Mesendoderm (in vitro differentiated cells): ENCODE measurements around the gene PPP1R1C.
"Not testable (repeated sequence)": the region's sequence is repeated elsewhere in the genome, so short reads cannot be mapped to it uniquely, and the experiment has no call there.

Experiments
- DNase-seq: peaks from one replicate; pipeline ENCODE4 v3.0.0; 2013
- H2AK5ac ChIP-seq: 2 replicates; pipeline ENCODE4 v1.6.1; 2013; ENCODE audit warnings: low read length, inconsistent platforms
- H2BK120ac ChIP-seq: 2 replicates; pipeline ENCODE4 v1.6.1; 2013; ENCODE audit warnings: low read depth, mild to moderate bottlenecking, low read length, moderate library complexity, mixed read lengths
- H2BK15ac ChIP-seq: replicated peaks from 2 replicates; pipeline ENCODE4 v1.6.1; 2013; ENCODE audit warnings: low read depth, mild to moderate bottlenecking, moderate library complexity
- H2BK5ac ChIP-seq: 2 replicates; pipeline ENCODE4 v1.6.1; 2013; ENCODE audit warnings: low read length, inconsistent platforms
- H3K18ac ChIP-seq: 2 replicates; pipeline ENCODE4 v1.6.1; 2013; ENCODE audit warnings: mild to moderate bottlenecking, low read length, mixed read lengths
- H3K23ac ChIP-seq: one replicate; pipeline ENCODE4 v1.6.1; 2013; ENCODE audit warnings: low read length
- H3K27ac ChIP-seq: 2 replicates; pipeline ENCODE4 v1.5.1; 2013; ENCODE audit warnings: low read depth, mild to moderate bottlenecking, inconsistent platforms, low read length, moderate library complexity
- H3K27me3 ChIP-seq: 2 replicates; pipeline ENCODE4 v1.6.1; 2013; ENCODE audit warnings: low read length, control low read depth, mild to moderate bottlenecking, inconsistent platforms; ENCODE audit not compliant: insufficient read depth, poor library complexity
- H3K36me3 ChIP-seq: 2 replicates; pipeline ENCODE4 v1.6.1; 2013; ENCODE audit warnings: low read length, inconsistent platforms; ENCODE audit not compliant: control insufficient read depth, insufficient read depth
- H3K4ac ChIP-seq: one replicate; pipeline ENCODE4 v1.6.1; 2013; ENCODE audit warnings: low read depth, mild to moderate bottlenecking, low read length, moderate library complexity
- H3K4me1 ChIP-seq: 2 replicates; pipeline ENCODE4 v1.6.1; 2013; ENCODE audit warnings: low read depth, low read length, inconsistent platforms; ENCODE audit not compliant: control insufficient read depth
- H3K4me2 ChIP-seq: 2 replicates; pipeline ENCODE4 v1.6.1; 2013; ENCODE audit warnings: low read length
- H3K4me3 ChIP-seq: 2 replicates; pipeline ENCODE4 v1.5.1; 2013; ENCODE audit warnings: mild to moderate bottlenecking, low read length
- H3K56ac ChIP-seq: one replicate; pipeline ENCODE4 v1.6.1; 2013; ENCODE audit warnings: low read length
- H3K79me1 ChIP-seq: 2 replicates; pipeline ENCODE4 v1.6.1; 2013; ENCODE audit warnings: low read length, inconsistent platforms
- H3K79me2 ChIP-seq: 2 replicates; pipeline ENCODE4 v1.6.1; 2013; ENCODE audit warnings: mild to moderate bottlenecking, low read length; ENCODE audit not compliant: control insufficient read depth, insufficient read depth
- H3K9ac ChIP-seq: 2 replicates; pipeline ENCODE4 v1.6.1; 2013; ENCODE audit warnings: low read length, inconsistent platforms
- H4K5ac ChIP-seq: one replicate; pipeline ENCODE4 v1.6.1; 2013; ENCODE audit warnings: low read length
- H4K8ac ChIP-seq: one replicate; pipeline ENCODE4 v1.6.1; 2013; ENCODE audit warnings: low read depth, mild to moderate bottlenecking, control low read depth, low read length, moderate library complexity
- WGBS: extraction: QIAGEN DNeasy Blood & Tissue Kit; methylation state at CpG from one replicate; pipeline ENCODE4 v1.1.7; 2013; ENCODE audit warnings: low lambda C conversion rate, missing lambda C conversion rate; ENCODE audit not compliant: insufficient coverage; ENCODE audit errors: extremely low coverage; 5-methylcytosine and 5-hydroxymethylcytosine counted together

The PPP1R1C gene

GRCh38 chr2:182023235-182023634 is 37.6 kb downstream of the PPP1R1C start:
- no peak overlapping the region for H3K27ac ChIP-seq

GRCh38 chr2:182030875-182031274 is 45.2 kb downstream of the PPP1R1C start:
- not testable (repeated sequence) for H3K18ac ChIP-seq, H2BK120ac ChIP-seq, H2BK15ac ChIP-seq, DNase-seq, H3K27me3 ChIP-seq, H3K4me2 ChIP-seq, H4K8ac ChIP-seq, H3K27ac ChIP-seq, H3K23ac ChIP-seq, H3K4me3 ChIP-seq, H4K5ac ChIP-seq, H3K4ac ChIP-seq, H2AK5ac ChIP-seq, H3K4me1 ChIP-seq, H3K9ac ChIP-seq, H3K79me1 ChIP-seq, H2BK5ac ChIP-seq, H3K79me2 ChIP-seq, H3K36me3 ChIP-seq, H3K56ac ChIP-seq
- WGBS: no CpG with 5 or more reads among the region's 21 CpGs

More at GRCh38 chr2:182023235-182023634, 37.6 kb downstream of the PPP1R1C start:
- no peak overlapping the region for H2BK5ac ChIP-seq
- no peak overlapping the region for H3K4me3 ChIP-seq
- H3K4me2 ChIP-seq: no peak overlapping the region
- DNase-seq: no peak
- no peak overlapping the region for H3K9ac ChIP-seq
- H3K56ac ChIP-seq: no peak overlapping the region
- no peaks in the 10 kb centered on the region for H3K4me1 ChIP-seq
- no peak overlapping the region for H3K18ac ChIP-seq
- H2AK5ac ChIP-seq: no peak overlapping the region
- H3K27me3 ChIP-seq: no peaks in the 10 kb centered on the region
- no peak overlapping the region for H3K4ac ChIP-seq
- no peak overlapping the region for H4K5ac ChIP-seq
- no peak overlapping the region for H4K8ac ChIP-seq
- H3K79me2 ChIP-seq: no peaks in the 10 kb centered on the region
- no peak overlapping the region for H2BK120ac ChIP-seq
- H3K79me1 ChIP-seq: no peaks in the 10 kb centered on the region
- H2BK15ac ChIP-seq: no peak overlapping the region
- no peaks in the 10 kb centered on the region for H3K36me3 ChIP-seq
- no peak overlapping the region for H3K23ac ChIP-seq

DNA sequence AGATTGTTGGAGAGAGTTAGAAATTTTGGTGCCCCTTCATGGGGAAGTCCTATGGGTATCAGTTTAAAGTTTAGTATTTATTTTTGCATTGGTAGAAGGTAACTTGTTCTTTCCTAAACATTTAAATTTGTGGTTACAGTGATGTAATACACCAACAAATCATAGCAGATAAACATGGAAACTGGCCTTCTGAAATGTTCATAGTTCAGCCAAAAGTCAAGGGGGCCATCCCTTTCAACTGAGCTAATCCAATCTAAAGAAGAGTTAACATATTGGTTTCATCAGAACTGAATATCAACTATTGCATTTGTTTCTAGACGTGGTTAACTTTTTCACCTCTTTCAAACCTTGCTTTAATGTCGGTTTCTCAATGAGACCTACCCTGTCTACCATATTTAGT is 46.3 kb downstream of the PPP1R1C start:
- Histone ChIP-seq H2BK5ac (no peak overlapping the region), H3K23ac (no peak overlapping the region), H2AK5ac (no peak overlapping the region), H2BK120ac (no peak overlapping the region), H3K27ac (no peak overlapping the region), H3K36me3 (no peaks in the 10 kb centered on the region), H4K5ac (no peak overlapping the region), H3K9ac (no peak overlapping the region), H3K4ac (no peak overlapping the region), H3K4me1 (no peaks in the 10 kb centered on the region), H3K79me2 (no peaks in the 10 kb centered on the region), H3K4me2 (no peak overlapping the region), H3K4me3 (no peak overlapping the region), H3K18ac (no peak overlapping the region), H4K8ac (no peak overlapping the region), H3K79me1 (no peaks in the 10 kb centered on the region), H3K56ac (no peak overlapping the region), H3K27me3 (no peaks in the 10 kb centered on the region), H2BK15ac (no peak overlapping the region)
- WGBS: no CpG with 5 or more reads among the region's 2 CpGs
- no peak for DNase-seq

DNA sequence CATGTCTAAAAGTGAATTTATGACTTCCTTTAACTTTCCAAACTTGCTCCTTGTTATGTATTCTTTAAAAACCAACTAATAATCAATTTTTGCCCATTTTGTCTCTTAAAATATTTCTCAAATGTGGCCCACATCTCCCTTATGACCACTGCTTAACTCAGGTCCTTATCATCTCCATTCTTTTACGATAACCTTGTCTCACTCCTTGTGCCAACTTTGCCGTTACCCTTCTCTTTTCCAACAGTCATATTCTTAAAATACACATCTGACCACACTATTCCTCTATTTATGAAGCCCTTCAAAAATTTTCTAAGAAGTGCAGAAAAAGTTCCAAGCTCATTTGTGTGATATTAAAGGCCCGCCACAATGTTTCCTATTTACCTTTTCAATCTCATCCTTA is 47.8 kb downstream of the PPP1R1C start:
- H2BK15ac ChIP-seq: no peak overlapping the region
- no peak overlapping the region for H3K4ac ChIP-seq
- H2BK5ac ChIP-seq: no peak overlapping the region
- no peak overlapping the region for H3K4me3 ChIP-seq
- no peak overlapping the region for H3K27ac ChIP-seq
- H3K23ac ChIP-seq: no peak overlapping the region
- H3K36me3 ChIP-seq: no peaks in the 10 kb centered on the region
- H4K8ac ChIP-seq: no peak overlapping the region
- no peaks in the 10 kb centered on the region for H3K79me2 ChIP-seq
- H3K56ac ChIP-seq: no peak overlapping the region
- H3K9ac ChIP-seq: no peak overlapping the region
- H2BK120ac ChIP-seq: no peak overlapping the region
- no peak overlapping the region for H2AK5ac ChIP-seq
- no peak overlapping the region for H4K5ac ChIP-seq
- WGBS: 100% methylated on average over 1 of the region's 3 CpGs
- H3K79me1 ChIP-seq: no peaks in the 10 kb centered on the region
- H3K27me3 ChIP-seq: no peaks in the 10 kb centered on the region
- DNase-seq: no peak
- H3K18ac ChIP-seq: no peak overlapping the region
- no peak overlapping the region for H3K4me2 ChIP-seq
- H3K4me1 ChIP-seq: no peaks in the 10 kb centered on the region

DNA sequence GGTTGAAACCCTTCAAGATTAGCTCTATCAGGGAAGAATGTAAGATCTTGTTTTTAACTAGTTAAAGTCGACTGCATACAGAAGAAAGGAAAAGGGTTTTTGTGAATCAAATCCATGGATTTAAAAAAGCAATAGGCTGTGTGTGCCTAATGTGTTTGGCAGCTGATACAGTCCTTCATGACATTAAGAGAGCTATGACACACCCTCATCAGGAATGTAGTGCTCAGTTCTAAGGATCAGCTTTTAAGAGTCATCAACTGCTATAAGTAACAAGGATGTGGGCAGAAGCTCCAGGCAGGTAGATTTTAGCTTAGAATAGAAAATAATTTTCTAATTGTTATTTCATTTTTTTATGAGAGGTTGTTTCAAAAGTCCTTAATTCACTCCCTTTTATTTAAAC is 52.9 kb downstream of the PPP1R1C start:
- Histone ChIP-seq H3K4me3 (no peak overlapping the region), H2BK5ac (no peak overlapping the region), H3K27me3 (no peaks in the 10 kb centered on the region), H3K18ac (no peak overlapping the region), H2AK5ac (no peak overlapping the region), H2BK120ac (no peak overlapping the region), H3K56ac (no peak overlapping the region), H2BK15ac (no peak overlapping the region), H3K4ac (no peak overlapping the region), H3K36me3 (no peaks in the 10 kb centered on the region), H4K5ac (no peak overlapping the region), H3K27ac (no peak overlapping the region), H4K8ac (no peak overlapping the region), H3K23ac (no peak overlapping the region), H3K4me2 (no peak overlapping the region), H3K4me1 (no peaks in the 10 kb centered on the region), H3K79me1 (no peaks in the 10 kb centered on the region), H3K79me2 (no peaks in the 10 kb centered on the region), H3K9ac (no peak overlapping the region)
- DNase-seq: peak; percentile 21
- no CpG with 5 or more reads among the region's 1 CpG for WGBS

DNA sequence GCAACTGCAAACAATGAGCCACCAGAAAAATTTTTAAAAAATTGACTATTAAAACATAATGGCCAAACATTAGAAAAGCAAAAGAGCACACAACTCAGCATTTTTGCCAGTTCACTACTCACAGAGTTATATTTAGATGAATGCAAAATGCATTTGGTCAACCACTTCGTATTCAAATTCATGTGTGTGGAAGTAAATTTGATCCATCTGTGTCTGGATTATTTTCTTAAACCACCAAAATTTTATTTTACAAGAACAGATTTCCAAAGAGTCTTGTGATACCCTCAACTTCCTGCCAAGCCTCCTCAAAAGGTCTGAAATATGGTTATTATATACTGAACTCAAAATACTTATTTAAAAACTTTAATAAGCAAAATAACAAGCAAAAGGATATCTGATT is 57.4 kb downstream of the PPP1R1C start:
- Histone ChIP-seq H3K9ac (no peak overlapping the region), H3K79me2 (no peaks in the 10 kb centered on the region), H2BK5ac (no peak overlapping the region), H3K4ac (no peak overlapping the region), H3K4me2 (no peak overlapping the region), H2BK15ac (no peak overlapping the region), H3K27me3 (no peaks in the 10 kb centered on the region), H2AK5ac (no peak overlapping the region), H3K56ac (no peak overlapping the region), H3K36me3 (no peaks in the 10 kb centered on the region), H3K27ac (no peak overlapping the region), H3K79me1 (no peaks in the 10 kb centered on the region), H4K5ac (no peak overlapping the region), H3K23ac (no peak overlapping the region), H3K4me1 (no peaks in the 10 kb centered on the region), H3K18ac (no peak overlapping the region), H4K8ac (no peak overlapping the region), H3K4me3 (no peak overlapping the region), H2BK120ac (no peak overlapping the region)
- WGBS: no CpG with 5 or more reads among the region's 1 CpG
- no peak for DNase-seq
